ENCODE data around the gene PLCD3.

- TF ChIP-seq POLR2A (IDR thresholded peaks at IDR 0.05) = no peak
- TF ChIP-seq, protein P1, sequence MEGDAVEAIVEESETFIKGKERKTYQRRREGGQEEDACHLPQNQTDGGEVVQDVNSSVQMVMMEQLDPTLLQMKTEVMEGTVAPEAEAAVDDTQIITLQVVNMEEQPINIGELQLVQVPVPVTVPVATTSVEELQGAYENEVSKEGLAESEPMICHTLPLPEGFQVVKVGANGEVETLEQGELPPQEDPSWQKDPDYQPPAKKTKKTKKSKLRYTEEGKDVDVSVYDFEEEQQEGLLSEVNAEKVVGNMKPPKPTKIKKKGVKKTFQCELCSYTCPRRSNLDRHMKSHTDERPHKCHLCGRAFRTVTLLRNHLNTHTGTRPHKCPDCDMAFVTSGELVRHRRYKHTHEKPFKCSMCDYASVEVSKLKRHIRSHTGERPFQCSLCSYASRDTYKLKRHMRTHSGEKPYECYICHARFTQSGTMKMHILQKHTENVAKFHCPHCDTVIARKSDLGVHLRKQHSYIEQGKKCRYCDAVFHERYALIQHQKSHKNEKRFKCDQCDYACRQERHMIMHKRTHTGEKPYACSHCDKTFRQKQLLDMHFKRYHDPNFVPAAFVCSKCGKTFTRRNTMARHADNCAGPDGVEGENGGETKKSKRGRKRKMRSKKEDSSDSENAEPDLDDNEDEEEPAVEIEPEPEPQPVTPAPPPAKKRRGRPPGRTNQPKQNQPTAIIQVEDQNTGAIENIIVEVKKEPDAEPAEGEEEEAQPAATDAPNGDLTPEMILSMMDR (IDR thresholded peaks at IDR 0.05) = no peak
Observed at GRCh38 chr17:45135978-45136791, 3.9 kb upstream of the PLCD3 start.
